Peyer's patch (tissue), 4 donors: ENCODE data around the gene ZFHX3. TPM values are rescaled to one million over a fixed set of nuclear protein-coding genes. Genes with fewer than 3 reads are reported as not detected.

ENCODE experiments used
- DNase-seq, 3 donors: peaks; one replicate each; pipeline ENCODE4 v3.0.0-alpha.2; 2017 to 2019
- H3K27ac ChIP-seq, 4 donors: fragments of 200-600 bp; sonication (generic); one replicate each; pipeline ENCODE4 v1.5.1; 2016 to 2019
- H3K27me3 ChIP-seq, 2 donors: fragments of 200-600 bp; sonication (generic); one replicate each; pipeline ENCODE4 v1.5.1; 2019
- H3K36me3 ChIP-seq, 3 donors: fragments of 200-600 bp; sonication (generic); one replicate each; pipeline ENCODE4 v1.5.1; 2016 to 2019
- H3K4me1 ChIP-seq, 4 donors: fragments of 200-600 bp; sonication (generic); one replicate each; pipeline ENCODE4 v1.5.1; 2016 to 2019
- H3K4me3 ChIP-seq, 4 donors: fragments of 200-600 bp; sonication (generic); 1 replicate in 3 of 4; 2 replicates in 1 of 4; pipeline ENCODE4 v1.5.1; 2016 to 2019; ENCODE audit warnings: mild to moderate bottlenecking in 1 of 4
- H3K9me3 ChIP-seq, 4 donors: fragments of 200-600 bp; sonication (generic); one replicate each; pipeline ENCODE4 v1.5.1; 2016 to 2019; ENCODE audit warnings: mild to moderate bottlenecking in 1 of 4
- CTCF ChIP-seq, 6 experiments: fragments of 450-650 bp in 4 of 6; fragments of 200-600 bp in 2 of 6; sonication (generic) in 1 of 6; IDR thresholded peaks; one replicate each; pipeline ENCODE4 v1.5.1; 2017 to 2019; ENCODE audit warnings: antibody characterized with exemption in 6 of 6, mild to moderate bottlenecking in 3 of 6, moderate library complexity in 1 of 6
- POLR2A ChIP-seq, 2 donors: fragments of 450-650 bp; IDR thresholded peaks; one replicate each; pipeline ENCODE4 v1.5.1; 2017; ENCODE audit warnings: antibody characterized with exemption in 2 of 2, mild to moderate bottlenecking in 2 of 2, moderate library complexity in 2 of 2
- total RNA-seq, 4 donors: library from RNA; depleted of rRNA; stranded (reverse); fragments of >200 nt; gene quantifications; one replicate each; pipeline ENCODE4 v1.1.0, GENCODE V29; 2016

ZFHX3 gene
- total RNA-seq, 4 donors from 2014 or later, result 6.3 to 39.6 (median 14.6) TPM

DNA sequence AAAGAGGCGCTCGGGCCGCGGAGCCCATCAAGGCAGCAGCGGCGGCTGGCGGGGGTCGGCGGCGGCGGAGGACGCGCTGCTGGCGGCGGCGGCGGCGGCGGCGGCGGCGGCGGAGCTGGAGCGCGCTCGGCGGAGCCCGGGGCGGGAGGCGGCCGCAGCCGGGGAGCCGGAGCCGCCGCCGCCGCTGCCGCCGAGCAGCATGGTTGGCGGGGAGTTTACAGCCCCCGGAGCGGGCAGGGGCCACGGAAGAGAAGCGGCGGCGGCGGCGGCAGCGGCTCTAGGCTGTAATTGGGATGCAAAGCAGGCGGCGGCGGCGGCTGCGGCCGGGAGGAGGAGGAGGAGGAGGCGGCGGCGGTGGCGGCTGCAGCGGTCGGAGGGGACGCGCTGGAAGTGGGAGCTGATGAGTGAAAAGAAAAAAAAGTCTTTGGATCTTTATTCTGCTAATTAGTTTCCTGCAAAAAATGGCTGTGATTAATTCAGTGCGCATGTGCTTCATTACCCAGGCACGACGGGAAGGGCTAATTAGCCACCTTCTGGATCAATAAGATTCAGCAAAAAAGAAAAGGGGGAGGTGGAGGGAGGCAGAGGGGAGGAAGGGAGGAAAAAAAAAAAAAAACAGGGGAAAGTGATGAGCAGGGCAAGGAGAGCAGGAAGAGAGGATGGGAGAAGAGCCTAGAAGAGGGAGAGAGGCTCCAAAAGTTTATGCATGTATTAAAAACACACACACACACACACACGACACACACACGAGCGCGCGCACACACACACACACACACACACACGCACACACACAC lies 10.9 kb upstream of the ZFHX3 start:
- no peak for TF ChIP-seq CTCF (IDR thresholded peaks at IDR 0.05)
- H3K9me3 ChIP-seq, result no peaks in the 10 kb centered on the region

DNA sequence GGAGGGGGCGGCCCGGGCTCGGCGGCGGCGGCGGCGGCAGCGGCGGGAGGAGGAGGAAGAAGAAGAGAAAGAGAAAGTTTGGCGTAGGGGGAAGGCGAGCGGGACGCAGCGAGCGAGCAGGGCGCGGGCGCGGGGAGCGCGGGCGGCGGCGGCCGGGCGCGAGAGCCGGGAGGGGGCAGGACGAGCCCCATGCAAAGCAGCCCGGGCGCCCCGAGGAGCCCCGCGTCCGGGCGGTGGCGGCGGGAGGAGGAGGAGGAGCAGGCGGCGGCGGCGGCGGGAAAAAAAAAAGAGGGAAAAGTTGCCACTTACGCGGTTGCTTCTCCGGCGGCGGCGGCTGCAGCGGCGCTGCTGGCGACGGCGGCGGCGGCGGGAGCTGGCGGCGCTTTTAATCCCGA lies 10.3 kb upstream of the ZFHX3 start:
- H3K4me3 ChIP-seq, result peak overlapping the region; percentile 61 to 86 (median 82)
- DNase-seq, result peak in 2 of 3 donors; percentile 70 to 72
- no peaks in the 10 kb centered on the region for H3K36me3 ChIP-seq
- H3K9me3 ChIP-seq, result no peaks in the 10 kb centered on the region
- H3K4me1 ChIP-seq, result peaks cover 0 to 48% (median 1%) of the 10 kb centered on the region in 4 donors
- no peak for TF ChIP-seq POLR2A (IDR thresholded peaks at IDR 0.05)
- no peak for TF ChIP-seq CTCF (IDR thresholded peaks at IDR 0.05)
- H3K27ac ChIP-seq, result peak overlapping the region; percentile 75 to 94 (median 85)
- peaks cover 0 to 9% of the 10 kb centered on the region in 2 donors for H3K27me3 ChIP-seq

More for the DNA sequence above, 10.9 kb upstream of the ZFHX3 start:
- Histone ChIP-seq H3K4me3 (peak overlapping the region; percentile 61 to 86 (median 82)), H3K36me3 (no peaks in the 10 kb centered on the region), H3K27me3 (peaks cover 0 to 13% of the 10 kb centered on the region in 2 donors), H3K4me1 (peaks cover 0 to 46% (median 1%) of the 10 kb centered on the region in 4 donors), H3K27ac (peak overlapping the region; percentile 75 to 94 (median 85))
- peak in 2 of 3 donors; percentile 58 to 60 for DNase-seq

GRCh38 chr16:73057291-73058210 lies 9.6 kb upstream of the ZFHX3 start:
- TF ChIP-seq CTCF (IDR thresholded peaks at IDR 0.05) (peak in 2 of 6 experiments; percentile 22 to 29), POLR2A (IDR thresholded peaks at IDR 0.05) (peak in 1 of 2 donors; percentile 24)
- DNase-seq, result peak in 2 of 3 donors; percentile 50 to 67
- no peaks in the 10 kb centered on the region for H3K9me3 ChIP-seq
- peak overlapping the region; percentile 75 to 94 (median 85) for H3K27ac ChIP-seq
- no peaks in the 10 kb centered on the region for H3K36me3 ChIP-seq
- peaks cover 0 to 48% (median 1%) of the 10 kb centered on the region in 4 donors for H3K4me1 ChIP-seq
- peak overlapping the region; percentile 51 to 86 (median 82) for H3K4me3 ChIP-seq
- H3K27me3 ChIP-seq, result peaks cover 0 to 2% of the 10 kb centered on the region in 2 donors

GRCh38 chr16:73056921-73057290 lies 9.0 kb upstream of the ZFHX3 start:
- Histone ChIP-seq H3K27ac (peak overlapping the region; percentile 75 to 94 (median 77)), H3K36me3 (no peaks in the 10 kb centered on the region), H3K4me1 (peaks cover 0 to 49% (median 1%) of the 10 kb centered on the region in 4 donors), H3K4me3 (peak overlapping the region; percentile 51 to 86 (median 82)), H3K27me3 (no peaks in the 10 kb centered on the region), H3K9me3 (no peaks in the 10 kb centered on the region)
- DNase-seq, result peak in 1 of 3 donors; percentile 1
- TF ChIP-seq POLR2A (IDR thresholded peaks at IDR 0.05) (no peak), CTCF (IDR thresholded peaks at IDR 0.05) (no peak)

DNA sequence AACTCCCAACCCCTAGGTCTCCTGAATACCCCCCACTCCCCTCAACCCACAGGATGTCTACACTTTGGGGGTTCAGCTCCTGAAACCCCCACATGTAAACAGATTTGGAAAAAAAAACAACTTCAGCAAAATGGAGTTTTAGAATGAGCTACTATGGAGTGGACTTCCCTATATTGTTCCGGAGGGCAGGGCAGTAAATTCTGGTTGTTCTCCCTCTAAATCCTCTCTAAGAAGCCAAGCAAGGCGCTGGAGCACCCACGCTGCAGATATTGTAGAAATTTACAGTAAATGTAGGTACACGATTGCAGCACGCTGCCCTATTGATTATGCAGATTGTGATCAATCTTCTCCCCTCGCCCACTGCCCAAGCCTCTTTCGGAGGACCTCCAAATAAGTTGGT lies 8.5 kb upstream of the ZFHX3 start:
- TF ChIP-seq POLR2A (IDR thresholded peaks at IDR 0.05) (no peak), CTCF (IDR thresholded peaks at IDR 0.05) (no peak)
- no peaks in the 10 kb centered on the region for H3K27me3 ChIP-seq
- H3K4me3 ChIP-seq, result peak overlapping the region in 2 of 4 donors; percentile 84 to 86
- DNase-seq, result peak in 1 of 3 donors; percentile 41
- H3K4me1 ChIP-seq, result peaks cover 0 to 49% (median 1%) of the 10 kb centered on the region in 4 donors
- H3K27ac ChIP-seq, result peak overlapping the region in 3 of 4 donors; percentile 75 to 94 (median 79)
- H3K36me3 ChIP-seq, result no peaks in the 10 kb centered on the region
- no peaks in the 10 kb centered on the region for H3K9me3 ChIP-seq
